ENCODE measurements around the gene CALD1. TPM values are rescaled to one million over a fixed set of nuclear protein-coding genes. Genes with fewer than 3 reads are reported as not detected.

Gene CALD1
- polyA plus RNA-seq, 1 donor (not counting 4 experiments of a cell fraction or from before 2014, with no cell fraction given), result 229 TPM

DNA sequence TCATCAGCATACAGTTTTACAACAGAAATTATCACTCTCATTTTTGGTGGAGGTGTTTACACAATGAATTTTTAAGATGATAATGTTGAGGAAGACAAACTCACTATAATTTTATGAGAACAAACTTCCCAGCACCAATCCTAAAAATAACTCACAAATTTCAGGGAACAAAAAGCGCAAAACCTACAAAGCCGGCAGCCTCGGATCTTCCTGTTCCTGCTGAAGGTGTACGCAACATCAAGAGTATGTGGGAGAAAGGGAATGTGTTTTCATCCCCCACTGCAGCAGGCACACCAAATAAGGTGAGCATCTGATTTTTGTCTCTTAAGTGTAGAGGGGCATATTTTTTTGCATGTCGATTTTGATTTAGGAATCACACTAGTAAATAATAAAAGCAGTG is 180.4 kb downstream of the CALD1 start:
- H3K4me2 ChIP-seq (ENCODE audit: control insufficient read depth, extremely low read depth, insufficient read depth, low read depth, low read length), result no peak overlapping the region

DNA sequence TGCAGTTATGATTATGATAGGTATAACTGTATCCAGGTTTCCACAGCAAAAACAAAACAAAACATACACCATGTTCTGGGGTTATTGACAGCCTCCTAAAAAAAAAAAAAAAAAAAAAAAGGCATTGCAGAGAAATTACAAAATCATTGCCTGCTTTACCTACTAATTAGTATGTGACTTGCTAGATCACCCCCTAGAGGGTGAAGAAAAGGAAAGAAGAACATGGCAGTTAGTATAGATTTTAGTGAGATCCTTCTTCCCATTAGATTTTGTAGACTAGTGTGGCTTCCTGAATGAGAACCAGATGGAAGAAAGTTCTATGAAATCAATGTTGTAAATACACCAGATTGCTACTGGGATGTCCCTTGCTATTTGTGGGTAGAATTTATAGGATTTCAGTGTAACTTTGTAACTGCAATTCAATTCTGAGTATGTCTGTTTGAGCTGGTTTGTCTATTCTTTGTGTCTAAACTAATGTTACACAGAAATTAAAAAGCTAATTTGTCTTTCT is 182.9 kb downstream of the CALD1 start:
- no peak for FAIRE-seq

More for the DNA sequence above, 180.4 kb downstream of the CALD1 start:
- TF ChIP-seq, protein P1, sequence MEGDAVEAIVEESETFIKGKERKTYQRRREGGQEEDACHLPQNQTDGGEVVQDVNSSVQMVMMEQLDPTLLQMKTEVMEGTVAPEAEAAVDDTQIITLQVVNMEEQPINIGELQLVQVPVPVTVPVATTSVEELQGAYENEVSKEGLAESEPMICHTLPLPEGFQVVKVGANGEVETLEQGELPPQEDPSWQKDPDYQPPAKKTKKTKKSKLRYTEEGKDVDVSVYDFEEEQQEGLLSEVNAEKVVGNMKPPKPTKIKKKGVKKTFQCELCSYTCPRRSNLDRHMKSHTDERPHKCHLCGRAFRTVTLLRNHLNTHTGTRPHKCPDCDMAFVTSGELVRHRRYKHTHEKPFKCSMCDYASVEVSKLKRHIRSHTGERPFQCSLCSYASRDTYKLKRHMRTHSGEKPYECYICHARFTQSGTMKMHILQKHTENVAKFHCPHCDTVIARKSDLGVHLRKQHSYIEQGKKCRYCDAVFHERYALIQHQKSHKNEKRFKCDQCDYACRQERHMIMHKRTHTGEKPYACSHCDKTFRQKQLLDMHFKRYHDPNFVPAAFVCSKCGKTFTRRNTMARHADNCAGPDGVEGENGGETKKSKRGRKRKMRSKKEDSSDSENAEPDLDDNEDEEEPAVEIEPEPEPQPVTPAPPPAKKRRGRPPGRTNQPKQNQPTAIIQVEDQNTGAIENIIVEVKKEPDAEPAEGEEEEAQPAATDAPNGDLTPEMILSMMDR (optimal IDR thresholded peaks at IDR 0.05 in 1 of 3, IDR thresholded peaks at IDR 0.05 in 1 of 3, conservative IDR thresholded peaks at IDR 0.05 in 1 of 3; ENCODE audit: extremely low read depth in 1 of 3, insufficient read depth in 2 of 3, low read length in 3 of 3), result no peak
- TF ChIP-seq EZH2 (IDR thresholded peaks at IDR 0.05; ENCODE audit: low read length), result no peak
- no peak overlapping the region for H3K4me3 ChIP-seq (ENCODE audit: control insufficient read depth in 2 of 3, extremely low read depth in 1 of 3, insufficient read depth in 2 of 3, low read depth in 1 of 3, low read length in 3 of 3)
- no peak overlapping the region for H3K9ac ChIP-seq (ENCODE audit: control insufficient read depth, extremely low read depth, insufficient read depth, low read length)
- H3K4me1 ChIP-seq (ENCODE audit: control insufficient read depth, extremely low read depth, insufficient read depth, low read length), result no peaks in the 10 kb centered on the region
- DNase-seq (ENCODE audit: low read depth, low spot score) (no peak), FAIRE-seq (no peak)
- no peaks in the 10 kb centered on the region for H4K20me1 ChIP-seq (ENCODE audit: control insufficient read depth, extremely low read depth, insufficient read depth, low read length)
- H2AFZ ChIP-seq (ENCODE audit: control insufficient read depth, low read length), result no peak overlapping the region
- H3K79me2 ChIP-seq (ENCODE audit: control insufficient read depth, insufficient read depth, low read length), result no peaks in the 10 kb centered on the region
- no peak overlapping the region for H3K27ac ChIP-seq (ENCODE audit: control insufficient read depth, insufficient read depth, low read length)
- no peaks in the 10 kb centered on the region for H3K9me3 ChIP-seq (ENCODE audit: control insufficient read depth, low read depth, low read length)
- H3K36me3 ChIP-seq (ENCODE audit: control insufficient read depth in 2 of 2, extremely low read depth in 1 of 2, insufficient read depth in 2 of 2, low read length in 2 of 2), result peaks cover 25 to 31% of the 10 kb centered on the region in 2 experiments
- H3K27me3 ChIP-seq (ENCODE audit: control insufficient read depth, extremely low read depth, insufficient read depth, low read length), result no peaks in the 10 kb centered on the region
- no peaks in the 10 kb centered on the region for H3K9me1 ChIP-seq (ENCODE audit: control insufficient read depth, extremely low read depth, insufficient read depth, low read length)
- dilution Hi-C loops (cut with MboI; ENCODE audit: extremely low pct_ligation_motif_present, low sequenced_read_pairs), result no loop called here

More for the DNA sequence above, 182.9 kb downstream of the CALD1 start:
- no peak for TF ChIP-seq EZH2 (IDR thresholded peaks at IDR 0.05; ENCODE audit: low read length)
- TF ChIP-seq, protein P1 (optimal IDR thresholded peaks at IDR 0.05 in 1 of 3, IDR thresholded peaks at IDR 0.05 in 1 of 3, conservative IDR thresholded peaks at IDR 0.05 in 1 of 3; ENCODE audit: extremely low read depth in 1 of 3, insufficient read depth in 2 of 3, low read length in 3 of 3), result no peak
- no peaks in the 10 kb centered on the region for H3K27me3 ChIP-seq (ENCODE audit: control insufficient read depth, extremely low read depth, insufficient read depth, low read length)
- H3K9me3 ChIP-seq (ENCODE audit: control insufficient read depth, low read depth, low read length), result no peaks in the 10 kb centered on the region
- no peaks in the 10 kb centered on the region for H3K79me2 ChIP-seq (ENCODE audit: control insufficient read depth, insufficient read depth, low read length)
- H3K4me3 ChIP-seq (ENCODE audit: control insufficient read depth in 2 of 3, extremely low read depth in 1 of 3, insufficient read depth in 2 of 3, low read depth in 1 of 3, low read length in 3 of 3), result no peak overlapping the region
- no peak overlapping the region for H3K9ac ChIP-seq (ENCODE audit: control insufficient read depth, extremely low read depth, insufficient read depth, low read length)
- dilution Hi-C loops (cut with MboI; ENCODE audit: extremely low pct_ligation_motif_present, low sequenced_read_pairs), result no loop called here
- H4K20me1 ChIP-seq (ENCODE audit: control insufficient read depth, extremely low read depth, insufficient read depth, low read length), result no peaks in the 10 kb centered on the region
- H3K4me2 ChIP-seq (ENCODE audit: control insufficient read depth, extremely low read depth, insufficient read depth, low read depth, low read length), result no peak overlapping the region
- DNase-seq (ENCODE audit: low read depth, low spot score), result no peak
- H2AFZ ChIP-seq (ENCODE audit: control insufficient read depth, low read length), result no peak overlapping the region
- H3K9me1 ChIP-seq (ENCODE audit: control insufficient read depth, extremely low read depth, insufficient read depth, low read length), result no peaks in the 10 kb centered on the region
- no peaks in the 10 kb centered on the region for H3K4me1 ChIP-seq (ENCODE audit: control insufficient read depth, extremely low read depth, insufficient read depth, low read length)
- no peak overlapping the region for H3K27ac ChIP-seq (ENCODE audit: control insufficient read depth, insufficient read depth, low read length)
- peaks cover 25 to 37% of the 10 kb centered on the region in 2 experiments for H3K36me3 ChIP-seq (ENCODE audit: control insufficient read depth in 2 of 2, extremely low read depth in 1 of 2, insufficient read depth in 2 of 2, low read length in 2 of 2)

All from keratinocyte (primary cell).